NCI-H1105 (cell line): ENCODE measurements around the gene RNGTT.
"Not testable (repeated sequence)": the region's sequence is repeated elsewhere in the genome, so short reads cannot be mapped to it uniquely, and the experiment has no call there.

ENCODE experiments used
- DNase-seq: peaks from one replicate; lab custom pipeline; 2025; lab: John Stamatoyannopoulos, UW

Gene RNGTT

DNA sequence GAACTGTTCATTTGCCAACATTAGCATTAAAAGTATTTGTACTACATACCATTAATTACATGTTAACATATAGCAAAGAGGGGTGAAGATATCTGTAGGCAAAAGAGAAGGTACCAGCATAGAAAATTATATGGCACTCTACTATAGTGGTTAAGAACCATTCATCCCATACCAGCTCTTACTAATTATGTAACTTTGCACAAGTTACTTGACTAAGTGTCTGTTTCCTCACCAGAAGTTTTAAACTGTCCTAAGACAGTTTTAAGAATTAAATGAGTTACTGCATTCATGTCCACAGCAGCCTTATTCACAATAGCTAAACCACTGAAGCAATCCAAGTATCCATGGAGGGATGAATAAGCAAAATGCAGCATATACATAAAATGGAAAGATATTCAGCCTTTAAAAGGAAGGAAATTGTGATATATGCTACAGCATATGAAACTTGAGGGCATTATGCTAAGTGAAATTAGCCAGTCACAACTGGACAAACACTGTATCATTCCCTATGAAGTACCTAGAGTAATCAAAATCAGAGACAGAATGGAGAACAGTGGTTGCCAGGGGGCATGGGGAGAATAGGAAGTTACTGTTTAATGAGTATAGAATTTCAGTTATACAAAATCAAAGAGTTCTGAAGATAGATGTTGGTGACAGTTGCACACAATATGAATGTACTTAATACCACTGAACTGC, 98.9 kb downstream of the RNGTT start:
- no peak for DNase-seq

DNA sequence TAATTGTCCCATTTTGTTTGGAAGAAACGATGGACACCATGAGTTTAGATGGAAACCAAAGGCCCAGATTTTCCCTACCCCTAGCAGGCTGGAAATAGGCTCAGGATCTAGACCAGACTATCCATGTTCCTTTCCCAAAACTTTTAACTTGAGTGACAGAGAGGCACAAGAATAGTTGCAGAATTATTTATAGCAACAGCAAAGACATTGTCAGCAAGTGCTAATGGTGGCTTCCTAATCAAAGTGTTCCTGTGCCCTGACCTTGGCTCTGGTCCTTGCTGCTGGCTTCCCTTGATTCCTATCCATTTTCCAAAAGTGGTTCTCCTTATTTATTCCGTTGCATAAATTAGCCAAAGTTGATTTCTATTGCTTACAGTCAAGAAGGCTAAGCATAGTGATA, 103.1 kb downstream of the RNGTT start:
- DNase-seq = no peak

DNA sequence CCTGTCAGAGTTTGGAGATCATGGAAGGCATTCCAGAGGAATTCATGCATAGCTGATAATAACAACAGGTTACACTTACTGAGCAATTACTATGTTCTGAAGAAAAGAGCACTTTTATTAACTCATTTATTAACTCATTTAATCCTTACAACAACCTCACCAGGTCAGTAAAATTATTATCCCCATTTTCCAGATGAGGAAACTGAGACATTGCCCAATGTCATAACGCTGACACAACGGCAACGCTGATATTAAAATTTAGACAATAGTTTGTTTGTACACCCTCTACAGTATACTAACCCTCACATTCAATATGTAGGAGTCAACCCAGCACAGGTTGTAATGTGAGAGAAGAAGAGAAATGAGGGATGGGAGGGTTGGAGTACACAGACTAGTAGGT, 105.0 kb downstream of the RNGTT start:
- no peak for DNase-seq

DNA sequence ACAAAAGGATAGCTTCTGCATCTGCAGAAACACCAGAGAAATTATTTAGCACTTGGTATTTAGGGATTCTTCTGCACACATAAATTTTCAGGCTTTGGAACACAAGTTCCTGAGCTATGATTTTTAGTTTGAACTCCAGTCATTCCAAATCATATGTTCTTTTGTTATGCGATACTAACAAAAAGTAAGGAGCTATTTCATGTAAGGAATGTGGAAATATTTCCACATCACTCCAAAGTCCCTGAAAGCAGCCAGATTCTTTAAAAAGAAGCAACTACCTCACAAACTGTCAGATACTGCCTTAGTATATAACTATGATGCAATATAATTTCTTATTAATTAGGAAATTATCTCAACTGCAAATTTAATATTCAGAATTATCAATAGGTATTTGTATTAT, 106.9 kb downstream of the RNGTT start:
- no peak for DNase-seq

- DNase-seq = peak; percentile 85
Observed at GRCh38 chr6:88855541-88856147, 107.8 kb downstream of the RNGTT start.

DNA sequence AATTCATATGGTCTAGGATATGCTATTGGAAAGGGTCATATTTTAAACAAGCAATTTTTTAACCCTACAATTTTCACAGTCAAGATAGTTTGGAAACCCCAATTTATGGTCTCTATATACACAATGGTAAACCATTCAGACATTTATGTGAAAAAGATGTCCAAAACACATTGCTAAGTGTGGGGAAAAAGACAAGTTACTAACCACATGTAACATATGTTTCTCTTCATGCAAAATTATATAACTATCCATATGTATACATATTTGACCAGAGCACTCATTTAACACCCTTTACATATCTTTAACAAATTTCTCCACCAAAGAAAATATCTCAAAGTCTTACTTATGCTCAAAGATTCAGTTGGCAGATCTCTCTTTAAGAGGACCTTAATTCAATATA, 110.6 kb downstream of the RNGTT start:
- no peak for DNase-seq

DNA sequence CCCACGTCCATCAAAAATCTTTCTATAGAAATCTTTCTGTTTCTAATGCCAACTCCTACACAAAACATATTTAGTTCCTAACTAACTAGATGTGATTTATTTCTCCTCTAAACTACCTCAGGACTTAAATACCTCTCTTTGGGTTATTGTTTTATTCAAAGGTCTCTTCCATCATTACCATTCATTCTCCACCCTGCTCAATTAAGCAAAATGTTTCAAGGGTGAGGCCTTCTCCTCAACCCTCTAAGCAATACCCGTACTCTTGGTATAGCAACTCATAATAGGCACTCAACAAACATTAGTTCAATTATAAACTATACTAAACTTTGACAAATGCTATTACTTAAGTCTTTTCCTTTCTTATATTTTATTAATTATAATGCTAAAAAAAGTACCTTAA, 111.4 kb downstream of the RNGTT start:
- no peak for DNase-seq

- no peak for DNase-seq
Observed at GRCh38 chr6:88848870-88849269, 114.5 kb downstream of the RNGTT start.

DNA sequence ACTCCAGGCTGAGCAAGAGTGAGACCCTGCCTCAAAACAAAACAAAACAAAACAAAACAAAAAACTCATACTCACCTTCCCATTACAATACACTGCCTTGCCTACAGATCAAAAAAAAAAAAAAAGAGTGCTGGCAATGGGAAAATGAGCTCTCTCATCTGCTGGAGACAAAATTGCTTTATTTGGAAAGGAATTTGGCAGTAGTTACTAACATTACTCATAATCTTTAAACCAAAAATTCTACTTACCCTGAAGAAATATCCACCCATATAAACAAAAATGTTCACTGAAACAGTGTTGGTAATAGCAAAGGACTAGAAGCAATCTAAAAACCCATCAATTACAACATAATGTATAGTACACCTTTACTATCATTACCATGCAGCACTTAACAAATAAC, 120.4 kb downstream of the RNGTT start:
- no peak for DNase-seq

DNA sequence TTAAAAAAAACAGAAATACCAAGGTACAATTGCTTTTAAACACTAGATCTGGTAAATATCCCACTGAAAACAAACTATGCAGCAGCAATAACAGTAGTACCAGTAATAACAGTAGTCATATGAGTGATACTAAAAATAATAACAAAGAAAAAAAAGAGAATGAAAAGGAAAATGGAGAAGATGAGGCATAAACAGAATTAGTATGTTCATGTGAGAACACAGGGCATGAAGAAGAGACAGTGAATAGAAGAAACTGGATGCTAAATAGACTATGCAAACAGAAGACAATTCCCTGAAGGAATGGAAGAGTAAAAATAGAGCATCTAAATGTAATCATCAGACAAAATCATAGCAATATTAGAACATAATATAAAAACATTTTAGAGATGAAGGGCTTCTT, 121.1 kb downstream of the RNGTT start:
- no peak for DNase-seq

- no peak for DNase-seq
Observed at GRCh38 chr6:88840796-88841539, 122.5 kb downstream of the RNGTT start.

DNA sequence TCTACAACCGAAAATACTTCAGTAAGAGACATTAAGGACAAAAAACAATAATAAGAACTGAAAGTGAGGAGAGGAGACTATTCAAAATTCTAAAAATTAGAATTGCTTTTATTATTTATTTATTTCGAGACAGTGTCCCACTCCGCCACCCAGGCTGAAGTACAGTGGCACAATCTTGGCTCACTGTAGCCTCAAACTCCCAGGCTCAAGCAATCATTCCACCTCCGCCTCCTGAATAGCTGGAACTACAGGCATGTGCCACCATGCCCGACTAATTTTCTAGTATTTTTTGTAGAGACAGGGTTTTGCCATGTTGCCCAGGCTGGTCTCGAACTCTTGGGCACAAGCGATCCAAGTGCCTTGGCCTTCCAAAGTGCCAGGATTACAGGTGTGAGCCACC, 123.1 kb downstream of the RNGTT start:
- no peak for DNase-seq

DNA sequence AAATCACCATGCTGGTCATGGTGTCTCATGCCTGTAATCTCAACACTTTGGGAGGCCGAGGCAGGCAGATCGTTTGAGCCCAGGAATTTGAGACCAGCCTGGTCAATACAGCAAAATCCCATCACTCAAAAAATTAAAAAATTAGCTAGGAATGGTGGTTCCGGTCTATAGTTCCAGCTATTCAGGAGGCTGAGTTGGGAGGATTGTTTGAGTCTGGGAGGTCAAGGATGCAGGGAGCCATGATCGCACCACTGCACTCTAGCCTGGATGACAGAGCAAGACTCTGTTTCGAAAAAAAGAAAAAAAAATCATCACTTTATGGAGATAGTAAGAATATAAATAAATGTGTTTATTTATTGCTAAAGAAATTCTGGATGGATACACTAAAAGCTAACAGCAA, 124.1 kb downstream of the RNGTT start:
- no peak for DNase-seq

GRCh38 chr6:88835210-88835609, 128.2 kb downstream of the RNGTT start:
- DNase-seq = no peak

- not testable (repeated sequence) for DNase-seq
Observed at GRCh38 chr6:88833071-88833470, 130.3 kb downstream of the RNGTT start.

DNA sequence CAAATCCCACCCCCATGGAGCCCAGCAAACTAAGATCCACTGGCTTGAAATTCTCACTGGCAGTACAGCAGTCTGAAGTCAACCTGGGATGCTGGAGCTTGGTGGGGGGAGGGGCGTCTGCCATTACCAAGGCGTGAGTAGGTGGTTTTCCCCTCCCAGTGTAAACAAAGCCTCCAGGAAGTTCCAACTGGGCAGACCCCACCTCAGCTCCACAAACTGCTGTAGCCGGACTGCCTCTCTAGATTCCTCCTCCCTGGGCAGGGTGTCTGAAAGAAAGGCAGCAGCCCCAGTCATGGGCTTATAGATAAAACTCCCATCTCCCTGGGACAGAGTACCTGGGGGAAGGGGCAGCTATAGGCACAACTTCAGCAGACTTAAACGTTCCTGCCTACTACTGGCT, 135.8 kb downstream of the RNGTT start:
- DNase-seq = not testable (repeated sequence)

DNA sequence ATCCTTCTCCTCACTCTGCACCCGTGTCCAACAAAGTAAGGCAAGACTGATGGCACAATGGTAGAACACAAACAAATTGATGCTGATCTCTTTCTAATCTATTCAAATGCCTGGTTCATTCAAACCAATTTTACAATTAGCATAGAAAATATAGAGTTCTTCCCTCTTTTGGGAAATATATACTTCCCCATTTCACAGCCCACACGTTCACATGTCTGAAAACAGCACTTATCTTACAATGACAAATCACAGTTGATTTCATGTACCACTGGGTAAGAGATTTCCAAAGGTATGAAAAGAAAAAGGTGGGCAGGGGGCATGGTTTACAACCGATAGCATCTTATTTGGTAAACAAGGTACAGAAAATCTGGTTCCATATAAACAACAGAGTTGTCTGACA, 137.6 kb downstream of the RNGTT start:
- DNase-seq = no peak

DNA sequence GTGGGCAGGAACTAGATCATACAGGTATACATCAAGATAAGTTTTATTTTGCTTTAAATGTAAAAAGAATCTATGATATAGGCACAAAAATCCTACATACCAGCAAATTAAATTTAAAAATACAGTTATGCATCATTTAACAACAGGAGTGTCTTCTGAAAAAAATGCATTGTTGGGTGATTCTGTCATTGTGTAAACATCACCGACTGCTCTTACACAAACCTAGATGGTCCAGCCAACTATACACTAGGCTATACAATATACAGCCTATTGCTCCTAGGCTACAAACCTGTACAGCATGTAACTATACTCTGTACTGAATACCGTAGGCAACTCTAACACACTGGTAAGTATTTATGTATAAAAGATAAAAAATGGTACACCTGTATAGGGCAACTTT, 139.4 kb downstream of the RNGTT start:
- DNase-seq = no peak

GRCh38 chr6:88815491-88815890, 147.9 kb downstream of the RNGTT start:
- DNase-seq = no peak

DNA sequence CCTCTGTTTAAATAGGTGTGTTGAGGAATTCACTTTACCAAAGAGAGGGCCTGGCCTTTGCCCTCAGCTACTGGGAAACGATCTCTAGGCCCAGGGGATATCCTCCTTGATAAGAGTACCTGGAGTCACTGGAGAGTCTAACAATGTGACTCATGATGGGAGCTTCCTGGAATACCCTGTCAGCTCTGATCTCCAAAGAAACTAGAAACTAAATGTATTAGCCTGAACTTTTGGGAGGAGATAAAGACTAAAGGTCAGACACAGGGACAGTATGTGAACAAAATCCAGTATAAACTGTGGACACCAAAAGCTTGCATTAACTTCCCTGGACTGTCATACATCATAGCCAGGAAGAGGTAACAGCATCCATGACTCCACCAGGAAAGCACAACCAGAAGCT, 148.5 kb downstream of the RNGTT start:
- DNase-seq = no peak

- no peak for DNase-seq
Observed at GRCh38 chr6:88813045-88813444, 150.4 kb downstream of the RNGTT start.

- no peak for DNase-seq
Observed at GRCh38 chr6:88810701-88811100, 152.7 kb downstream of the RNGTT start.

GRCh38 chr6:88810089-88810488, 153.3 kb downstream of the RNGTT start:
- no peak for DNase-seq
